GM12801 (cell line): ENCODE data around the gene NUPR1.

Experiments used
- TF ChIP-seq, protein P1 (sequence below): IDR thresholded peaks from one replicate; pipeline ENCODE4 v1.5.1; 2011; ENCODE audit warnings: control low read depth; ENCODE audit not compliant: insufficient read length; ENCODE audit errors: extremely low read depth

The NUPR1 gene, protein sequence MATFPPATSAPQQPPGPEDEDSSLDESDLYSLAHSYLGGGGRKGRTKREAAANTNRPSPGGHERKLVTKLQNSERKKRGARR

DNA sequence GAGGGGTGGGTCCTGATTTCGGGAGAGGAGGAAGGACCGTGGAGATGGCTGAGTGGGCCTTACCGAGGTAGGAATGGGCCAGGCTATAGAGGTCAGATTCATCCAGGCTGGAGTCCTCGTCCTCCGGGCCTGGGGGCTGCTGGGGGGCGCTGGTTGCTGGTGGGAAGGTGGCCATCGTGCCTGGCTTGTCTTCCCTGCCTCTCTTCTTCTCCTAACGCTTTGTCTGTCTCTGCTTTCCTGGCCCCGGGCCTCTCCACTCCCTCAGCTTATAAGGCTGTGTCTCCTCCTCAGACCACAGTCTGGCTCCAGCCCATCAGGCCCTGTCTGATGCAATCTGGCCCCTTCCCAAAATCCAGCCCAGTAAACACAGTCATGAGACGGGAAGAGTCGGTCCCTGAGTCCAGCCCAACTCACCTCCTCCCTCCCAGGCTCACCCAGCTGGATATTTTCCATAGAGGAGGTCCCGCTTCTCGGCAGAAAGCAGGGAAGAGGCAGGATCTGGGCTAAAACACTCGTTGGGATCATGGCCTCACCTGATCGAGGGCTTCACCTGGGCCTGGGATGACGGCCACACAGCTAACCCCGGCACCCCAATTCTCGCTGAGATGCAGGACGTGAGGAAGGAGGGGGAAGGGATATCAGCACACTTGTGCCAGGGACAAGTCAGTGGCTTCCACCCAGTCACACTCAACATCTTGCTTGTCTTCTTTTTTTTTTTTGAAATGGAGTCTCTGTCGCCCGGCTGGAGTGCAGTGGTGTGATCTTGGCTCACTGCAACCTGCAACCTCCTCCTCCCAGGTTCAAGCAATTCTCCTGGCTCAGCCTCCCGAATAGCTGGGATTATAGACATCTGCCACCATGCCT, at the start of gene NUPR1:
Gene NUPR1 (minus strand): TSS at position 242 of the 864 bp plus-strand sequence. CDS start 67 bp downstream, at position 175.
- TF ChIP-seq, protein P1, sequence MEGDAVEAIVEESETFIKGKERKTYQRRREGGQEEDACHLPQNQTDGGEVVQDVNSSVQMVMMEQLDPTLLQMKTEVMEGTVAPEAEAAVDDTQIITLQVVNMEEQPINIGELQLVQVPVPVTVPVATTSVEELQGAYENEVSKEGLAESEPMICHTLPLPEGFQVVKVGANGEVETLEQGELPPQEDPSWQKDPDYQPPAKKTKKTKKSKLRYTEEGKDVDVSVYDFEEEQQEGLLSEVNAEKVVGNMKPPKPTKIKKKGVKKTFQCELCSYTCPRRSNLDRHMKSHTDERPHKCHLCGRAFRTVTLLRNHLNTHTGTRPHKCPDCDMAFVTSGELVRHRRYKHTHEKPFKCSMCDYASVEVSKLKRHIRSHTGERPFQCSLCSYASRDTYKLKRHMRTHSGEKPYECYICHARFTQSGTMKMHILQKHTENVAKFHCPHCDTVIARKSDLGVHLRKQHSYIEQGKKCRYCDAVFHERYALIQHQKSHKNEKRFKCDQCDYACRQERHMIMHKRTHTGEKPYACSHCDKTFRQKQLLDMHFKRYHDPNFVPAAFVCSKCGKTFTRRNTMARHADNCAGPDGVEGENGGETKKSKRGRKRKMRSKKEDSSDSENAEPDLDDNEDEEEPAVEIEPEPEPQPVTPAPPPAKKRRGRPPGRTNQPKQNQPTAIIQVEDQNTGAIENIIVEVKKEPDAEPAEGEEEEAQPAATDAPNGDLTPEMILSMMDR = no peak

- TF ChIP-seq, protein P1 = no peak
Observed at GRCh38 chr16:28587386-28587785, 48.6 kb upstream of the NUPR1 start.

DNA sequence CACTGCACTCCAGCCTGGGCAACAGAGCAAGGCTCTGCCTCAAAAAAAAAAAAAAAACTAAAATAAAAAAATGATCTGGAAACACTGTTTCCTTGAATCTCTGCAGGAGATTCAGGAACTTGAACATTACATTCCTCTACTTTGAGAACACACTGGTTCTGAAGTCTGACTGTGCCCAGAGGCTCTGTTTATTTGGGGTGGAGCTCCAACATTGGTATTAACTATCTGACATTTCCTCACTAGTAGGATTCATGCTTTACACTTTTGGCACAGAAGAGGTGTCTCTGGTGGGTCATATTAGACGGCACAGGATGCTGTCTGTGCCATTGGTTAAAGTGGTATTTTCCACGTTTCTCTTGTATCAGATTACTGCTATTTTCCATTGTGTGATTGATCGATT, 47.7 kb upstream of the NUPR1 start:
- TF ChIP-seq, protein P1 = no peak

GRCh38 chr16:28585674-28586073, 46.9 kb upstream of the NUPR1 start:
- TF ChIP-seq, protein P1 = no peak

DNA sequence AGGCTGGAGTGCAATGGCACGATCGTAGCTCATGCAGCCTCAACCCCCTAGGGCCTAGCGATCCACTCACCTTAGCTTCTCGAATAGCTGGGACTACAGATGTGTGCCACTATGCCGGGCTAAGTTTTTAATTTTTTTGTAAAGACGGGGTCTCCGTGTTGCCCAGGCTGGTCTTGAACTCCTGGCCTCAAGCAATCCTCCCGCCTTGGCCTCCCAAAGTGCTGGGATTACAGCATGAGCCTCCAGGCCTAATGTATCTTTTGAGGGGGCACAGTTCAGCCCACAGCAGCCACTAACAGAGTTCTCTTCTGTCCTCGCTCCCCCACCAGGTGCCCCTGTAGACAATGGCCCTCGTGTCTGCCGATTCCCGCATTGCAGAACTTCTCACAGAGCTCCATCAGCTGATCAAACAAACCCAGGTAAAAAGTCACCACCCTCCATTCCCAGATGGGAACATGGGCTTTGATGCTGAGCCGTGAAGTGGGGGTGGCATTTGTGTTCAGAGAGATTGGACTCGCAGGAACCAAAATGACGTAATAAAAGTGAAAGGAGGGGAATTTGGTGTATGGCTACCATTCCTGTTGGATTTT, 42.0 kb upstream of the NUPR1 start:
- TF ChIP-seq, protein P1 = no peak

DNA sequence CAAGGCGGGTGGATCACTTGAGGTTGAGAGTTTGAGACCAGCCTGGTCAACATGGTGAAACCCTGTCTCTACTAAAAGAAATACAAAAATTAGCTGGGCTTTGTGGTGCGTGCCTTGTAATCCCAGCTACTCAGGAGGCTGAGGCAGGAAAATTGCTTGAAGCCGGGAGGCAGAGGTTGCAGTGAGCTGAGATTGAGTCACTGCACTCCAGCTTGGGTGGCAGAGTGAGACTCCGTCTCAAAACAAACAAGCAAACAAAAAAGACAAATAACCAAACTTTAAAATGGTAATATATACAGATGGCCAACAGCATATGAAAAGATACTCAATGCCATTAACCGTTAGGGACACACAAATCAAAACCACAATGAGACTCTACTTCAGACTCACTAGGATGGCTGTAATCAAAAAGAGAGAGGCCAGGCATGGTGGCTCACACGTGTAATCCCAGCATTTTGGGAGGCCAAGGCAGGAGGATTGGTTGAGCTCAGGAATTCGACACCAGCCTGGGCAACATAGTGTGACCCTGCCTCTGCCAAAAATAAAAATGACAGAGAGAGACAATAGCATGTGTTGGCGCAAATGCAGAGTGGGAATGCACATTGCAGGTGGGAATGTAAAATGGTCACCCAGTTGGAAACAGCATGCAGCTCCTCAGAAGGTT, 36.8 kb upstream of the NUPR1 start:
- TF ChIP-seq, protein P1 = no peak

- TF ChIP-seq, protein P1 = no peak
Observed at GRCh38 chr16:28574925-28575324, 36.2 kb upstream of the NUPR1 start.
